CD14-positive monocyte (primary cell): ENCODE measurements around the gene NFE2. TPM values are rescaled to one million over a fixed set of nuclear protein-coding genes. Genes with fewer than 3 reads are reported as not detected.

Experiments
- DNase-seq, 3 donors: peaks; one replicate each; pipeline ENCODE4 v3.0.0-alpha.2; 2011 to 2022
- H2AFZ ChIP-seq: 2 replicates; pipeline ENCODE4 v1.6.0; 2012; ENCODE audit warnings: mild to moderate bottlenecking, low read depth, low read length, inconsistent platforms; ENCODE audit not compliant: insufficient read depth, poor library complexity, severe bottlenecking
- H3K27ac ChIP-seq, 2 donors: 1 replicate in 1 of 2; 2 replicates in 1 of 2; pipeline ENCODE4 v1.5.1; 2012 to 2013; ENCODE audit warnings: low read length in 2 of 2, control low read depth in 1 of 2, inconsistent platforms in 1 of 2, low read depth in 1 of 2, mild to moderate bottlenecking in 1 of 2
- H3K27me3 ChIP-seq, 2 donors: one replicate each; pipeline versions ENCODE4 v1.6.0 to v1.6.1; 2011 to 2013; ENCODE audit warnings: low read length in 2 of 2; ENCODE audit not compliant: control insufficient read depth in 2 of 2, insufficient read depth in 2 of 2
- H3K36me3 ChIP-seq, 2 donors: replicated peaks in 1 of 2; 1 replicate in 1 of 2; 2 replicates in 1 of 2; pipeline versions ENCODE4 v1.5.1 to v1.6.1; 2012 to 2013; ENCODE audit warnings: low read length in 2 of 2, control low read depth in 1 of 2, inconsistent platforms in 1 of 2, mild to moderate bottlenecking in 1 of 2; ENCODE audit not compliant: insufficient read depth in 2 of 2, control insufficient read depth in 1 of 2
- H3K4me1 ChIP-seq, 2 donors: 1 replicate in 1 of 2; 2 replicates in 1 of 2; pipeline versions ENCODE4 v1.5.1 to v1.6.1; 2012 to 2013; ENCODE audit warnings: low read length in 2 of 2, control low read depth in 1 of 2, inconsistent platforms in 1 of 2, mild to moderate bottlenecking in 1 of 2, moderate library complexity in 1 of 2; ENCODE audit not compliant: insufficient read depth in 2 of 2, control insufficient read depth in 1 of 2
- H3K4me2 ChIP-seq: replicated peaks from 2 replicates; pipeline ENCODE3; 2012; ENCODE audit warnings: low read length, moderate library complexity, mild to moderate bottlenecking; ENCODE audit not compliant: poor library complexity, severe bottlenecking; ENCODE audit errors: extremely low read depth
- H3K4me3 ChIP-seq, 3 experiments: fragments of 200-600 bp in 1 of 3; sonication (generic) in 1 of 3; replicated peaks in 1 of 3; 1 replicate in 2 of 3; 2 replicates in 1 of 3; pipeline ENCODE4 v1.5.1; 2011 to 2013; ENCODE audit warnings: low read length in 3 of 3, mild to moderate bottlenecking in 3 of 3, control low read depth in 2 of 3, low read depth in 2 of 3, inconsistent platforms in 1 of 3, moderate library complexity in 1 of 3
- H3K79me2 ChIP-seq: 2 replicates; pipeline ENCODE4 v1.6.0; 2012; ENCODE audit warnings: mild to moderate bottlenecking, control low read depth, inconsistent platforms, low read length, moderate library complexity; ENCODE audit not compliant: insufficient read depth
- H3K9ac ChIP-seq: 2 replicates; pipeline ENCODE4 v1.6.0; 2017; ENCODE audit warnings: low read length, mild to moderate bottlenecking; ENCODE audit not compliant: insufficient read depth, poor library complexity, severe bottlenecking
- H3K9me3 ChIP-seq, 2 donors: replicated peaks in 1 of 2; 1 replicate in 1 of 2; 2 replicates in 1 of 2; pipeline versions ENCODE4 v1.5.1 to v1.6.1; 2012 to 2013; ENCODE audit warnings: low read length in 2 of 2, control low read depth in 1 of 2; ENCODE audit not compliant: control insufficient read depth in 1 of 2, insufficient read depth in 1 of 2
- H4K20me1 ChIP-seq: 2 replicates; pipeline ENCODE4 v1.6.0; 2012; ENCODE audit warnings: mild to moderate bottlenecking, low read length, control low read depth, moderate library complexity; ENCODE audit not compliant: insufficient read depth
- H3K27ac Mint-ChIP-seq, 7 donors: one replicate each; pipeline ENCODE4 v1.8.0; 2020; ENCODE audit warnings: mild to moderate bottlenecking in 7 of 7, mixed read lengths in 7 of 7, moderate library complexity in 6 of 7, inconsistent platforms in 2 of 7
- H3K27me3 Mint-ChIP-seq, 3 donors: one replicate each; pipeline ENCODE4 v1.8.0; 2021 to 2022; ENCODE audit warnings: low read depth in 3 of 3, mild to moderate bottlenecking in 3 of 3, mixed read lengths in 3 of 3, moderate library complexity in 3 of 3, inconsistent platforms in 1 of 3
- H3K36me3 Mint-ChIP-seq, 2 donors: one replicate each; pipeline ENCODE4 v1.8.0; 2020; ENCODE audit warnings: mixed read lengths in 2 of 2, inconsistent platforms in 1 of 2, mild to moderate bottlenecking in 1 of 2
- H3K4me1 Mint-ChIP-seq: one replicate; pipeline ENCODE4 v1.8.0; 2020; ENCODE audit warnings: mild to moderate bottlenecking, mixed read lengths
- H3K4me3 Mint-ChIP-seq, 2 donors: one replicate each; pipeline ENCODE4 v1.8.0; 2020; ENCODE audit warnings: mild to moderate bottlenecking in 2 of 2, mixed read lengths in 2 of 2, moderate library complexity in 1 of 2
- H3K9me3 Mint-ChIP-seq, 7 donors: one replicate each; pipeline ENCODE4 v1.8.0; 2020 to 2022; ENCODE audit warnings: mixed read lengths in 7 of 7, mild to moderate bottlenecking in 6 of 7, moderate library complexity in 6 of 7, inconsistent platforms in 2 of 7
- CTCF ChIP-seq: fragments of 200-600 bp; IDR thresholded peaks from one replicate; pipeline ENCODE4 v1.8.0; 2022; ENCODE audit warnings: antibody characterized with exemption, mild to moderate bottlenecking
- WGBS: methylation state at CpG from one replicate; pipeline ENCODE4 v1.1.5; 2013; ENCODE audit warnings: missing lambda C conversion rate; ENCODE audit not compliant: insufficient coverage; 5-methylcytosine and 5-hydroxymethylcytosine counted together
- intact Hi-C, 2 donors: fragments of 100-400 bp; cut with micrococcal nuclease; formaldehyde crosslinking; loops; one replicate each; pipeline versions ENCODE4 v1.15.0 to v1.15.1; 2023
- polyA plus RNA-seq, 3 donors: library from polyadenylated mRNA; depleted of rRNA in 1 of 3; unstranded in 2 of 3; stranded (reverse) in 1 of 3; fragments of 300-500 nt in 2 of 3; fragments of >200 nt in 1 of 3; fragmentation: Illumina TruSeq in 2 of 3; gene quantifications; 1 replicate in 2 of 3; 2 replicates in 1 of 3; pipeline ENCODE4 v1.2.3, GENCODE V29; 2012 to 2021

NFE2 gene
- polyA plus RNA-seq, 3 donors, result 79.5 to 157 (median 95.6) TPM

- H3K27me3 Mint-ChIP-seq, result peaks cover 0 to 2% (median 1%) of the 10 kb centered on the region in 3 donors
- H3K36me3 Mint-ChIP-seq, result peaks cover 7% of the 10 kb centered on the region in 2 donors
- Histone ChIP-seq H3K36me3 (peaks cover 0 to 7% of the 10 kb centered on the region in 2 donors), H3K4me3 (peak overlapping the region in 1 of 3 experiments; percentile 21), H3K9ac (no peak overlapping the region), H3K4me1 (peaks cover 25 to 40% of the 10 kb centered on the region in 2 donors), H2AFZ (no peak overlapping the region), H3K27me3 (no peaks in the 10 kb centered on the region), H3K79me2 (peaks cover 93% of the 10 kb centered on the region), H3K27ac (peak overlapping the region in 1 of 2 donors; percentile 58), H3K4me2 (peak overlapping the region; percentile 48), H3K9me3 (no peaks in the 10 kb centered on the region), H4K20me1 (no peaks in the 10 kb centered on the region)
- H3K4me1 Mint-ChIP-seq, result peaks cover 40% of the 10 kb centered on the region
- WGBS, result no CpG with 5 or more reads among the region's 5 CpGs
- H3K27ac Mint-ChIP-seq, result peak overlapping the region in 5 of 7 donors; percentile 2 to 43 (median 32)
- intact Hi-C loops, result no loop called here
- no peaks in the 10 kb centered on the region for H3K9me3 Mint-ChIP-seq
- H3K4me3 Mint-ChIP-seq, result peak overlapping the region in 1 of 2 donors; percentile 60
- DNase-seq, result peak in 2 of 3 donors; percentile 10 to 28
- TF ChIP-seq CTCF, result no peak
Observed at GRCh38 chr12:54261815-54262402, 38.9 kb downstream of the NFE2 start.

GRCh38 chr12:54259194-54260011, 41.4 kb downstream of the NFE2 start:
- H3K36me3 Mint-ChIP-seq, result peaks cover 19 to 21% of the 10 kb centered on the region in 2 donors
- H4K20me1 ChIP-seq, result no peaks in the 10 kb centered on the region
- DNase-seq, result peak in 2 of 3 donors; percentile 34 to 43
- peak overlapping the region in 1 of 3 experiments; percentile 47 for H3K4me3 ChIP-seq
- H3K4me1 Mint-ChIP-seq, result peaks cover 36% of the 10 kb centered on the region
- TF ChIP-seq CTCF, result no peak
- H2AFZ ChIP-seq, result peak overlapping the region; percentile 9
- peak overlapping the region; percentile 59 for H3K4me2 ChIP-seq
- H3K9me3 Mint-ChIP-seq, result no peaks in the 10 kb centered on the region
- intact Hi-C loops, result no loop called here
- peaks cover 12 to 27% of the 10 kb centered on the region in 2 donors for H3K36me3 ChIP-seq
- no peaks in the 10 kb centered on the region for H3K27me3 ChIP-seq
- H3K27ac Mint-ChIP-seq, result peak overlapping the region in 4 of 7 donors; percentile 3 to 59 (median 16)
- H3K9ac ChIP-seq, result no peak overlapping the region
- H3K9me3 ChIP-seq, result no peaks in the 10 kb centered on the region
- H3K4me3 Mint-ChIP-seq, result peak overlapping the region; percentile 51 to 71
- H3K4me1 ChIP-seq, result peaks cover 25 to 40% of the 10 kb centered on the region in 2 donors
- H3K27me3 Mint-ChIP-seq, result peaks cover 0 to 2% (median 0%) of the 10 kb centered on the region in 3 donors
- H3K27ac ChIP-seq, result no peak overlapping the region
- H3K79me2 ChIP-seq, result peaks cover 85% of the 10 kb centered on the region
- WGBS, result 7% methylated on average over 4 of the region's 11 CpGs
